HG02885 (cell line): Measurements from ENCODE around the gene BEAN1.

Experiments
- ATAC-seq: cut with Tn5 transposase; IDR thresholded peaks from one replicate; pipeline ENCODE4 v1.9.1; 2021; ENCODE audit warnings: mild to moderate bottlenecking; ENCODE audit not compliant: unreplicated experiment, poor library complexity

Gene BEAN1, protein sequence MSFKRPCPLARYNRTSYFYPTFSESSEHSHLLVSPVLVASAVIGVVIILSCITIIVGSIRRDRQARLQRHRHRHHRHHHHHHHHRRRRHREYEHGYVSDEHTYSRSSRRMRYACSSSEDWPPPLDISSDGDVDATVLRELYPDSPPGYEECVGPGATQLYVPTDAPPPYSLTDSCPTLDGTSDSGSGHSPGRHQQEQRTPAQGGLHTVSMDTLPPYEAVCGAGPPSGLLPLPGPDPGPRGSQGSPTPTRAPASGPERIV

DNA sequence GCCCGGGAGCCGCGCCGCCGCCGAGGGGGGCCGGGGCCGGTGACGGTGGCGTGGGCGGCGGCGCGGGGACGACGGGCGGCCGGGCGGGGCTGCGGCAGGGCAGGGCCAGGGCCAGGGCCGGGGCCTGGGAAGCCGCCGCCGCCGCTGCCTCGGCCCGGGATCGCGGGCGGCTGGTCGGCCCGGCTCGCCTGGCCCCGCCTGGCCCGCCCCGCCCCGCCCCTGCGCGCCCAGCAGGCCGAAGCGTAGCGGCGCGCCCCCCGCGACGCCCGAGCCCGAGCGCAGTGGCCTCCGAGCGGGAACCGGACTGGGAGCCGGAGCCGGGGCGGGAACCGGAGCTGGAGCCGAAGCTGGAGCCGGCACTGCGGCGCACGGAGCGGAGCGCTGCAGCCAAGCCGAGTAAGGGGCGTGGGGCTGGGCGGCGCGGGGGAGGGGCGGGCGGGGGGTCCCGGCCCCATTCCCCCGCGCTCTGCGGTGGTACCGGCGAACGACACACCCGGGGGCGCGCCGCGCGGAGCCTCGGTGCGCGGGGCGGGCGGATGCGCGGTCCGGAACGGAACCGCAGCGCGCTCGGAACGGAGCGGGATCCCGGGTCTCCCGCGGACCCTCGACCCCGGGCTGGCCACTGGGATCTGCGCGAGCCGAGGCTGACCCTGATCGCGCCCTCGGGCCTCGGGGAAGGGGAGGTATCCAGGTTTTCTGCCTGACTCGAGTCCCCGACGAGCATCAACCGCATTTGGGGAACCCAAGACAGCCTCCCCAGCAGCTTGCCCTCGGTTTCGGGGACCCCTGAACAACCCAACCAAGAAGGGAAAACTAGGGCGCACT is at the start of gene BEAN1:
Gene BEAN1, plus strand, starts transcription at position 260 of the 825 bp plus-strand sequence. CDS start 10,382 bp downstream, outside the sequence.
- no peak for ATAC-seq

DNA sequence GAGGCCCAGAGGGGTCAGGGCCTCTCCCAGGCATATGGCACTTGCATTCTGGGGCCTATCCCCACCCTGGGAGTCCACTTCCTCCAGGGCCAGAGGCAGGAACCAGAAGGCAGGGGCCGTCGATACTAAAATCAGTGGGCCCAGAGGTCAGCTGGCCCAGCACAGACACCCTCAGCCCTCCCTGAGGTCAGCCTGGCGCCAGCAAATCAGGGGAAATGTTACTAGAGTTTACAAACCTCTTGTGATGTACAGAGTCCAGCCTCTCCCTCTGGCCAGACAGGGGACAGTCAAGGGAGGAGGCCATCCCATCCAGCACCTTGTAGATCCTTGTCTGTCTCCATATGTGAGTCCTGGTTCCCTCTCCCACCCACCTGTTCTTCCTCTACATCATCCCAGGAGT is 49.8 kb upstream of the BEAN1 start:
- ATAC-seq: no peak

GRCh38 chr16:66378741-66379570 is 48.1 kb upstream of the BEAN1 start:
- ATAC-seq: no peak

- ATAC-seq: no peak
These were observed 47.5 kb upstream of the BEAN1 start for GRCh38 chr16:66379571-66379941.

DNA sequence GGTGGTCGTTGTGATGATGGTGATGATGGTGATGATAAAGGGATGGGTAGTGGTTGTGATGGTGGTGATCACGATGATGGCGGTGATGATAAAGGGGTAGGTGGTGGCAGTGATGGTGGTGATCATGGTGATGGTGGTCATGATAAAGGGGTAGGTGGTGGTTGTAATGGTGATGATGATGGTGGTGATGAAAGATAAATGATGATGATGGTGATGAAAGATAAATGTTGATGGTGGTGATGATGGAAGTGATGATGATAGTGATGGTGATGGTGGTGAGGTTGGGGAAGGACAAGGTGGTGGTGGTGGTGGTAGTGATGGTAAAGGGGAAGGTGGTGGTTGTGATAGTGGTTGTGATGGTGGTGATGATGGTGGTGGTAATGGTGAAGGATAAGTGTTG is 46.7 kb upstream of the BEAN1 start:
- no peak for ATAC-seq

GRCh38 chr16:66381585-66382170 is 45.4 kb upstream of the BEAN1 start:
- ATAC-seq: no peak

DNA sequence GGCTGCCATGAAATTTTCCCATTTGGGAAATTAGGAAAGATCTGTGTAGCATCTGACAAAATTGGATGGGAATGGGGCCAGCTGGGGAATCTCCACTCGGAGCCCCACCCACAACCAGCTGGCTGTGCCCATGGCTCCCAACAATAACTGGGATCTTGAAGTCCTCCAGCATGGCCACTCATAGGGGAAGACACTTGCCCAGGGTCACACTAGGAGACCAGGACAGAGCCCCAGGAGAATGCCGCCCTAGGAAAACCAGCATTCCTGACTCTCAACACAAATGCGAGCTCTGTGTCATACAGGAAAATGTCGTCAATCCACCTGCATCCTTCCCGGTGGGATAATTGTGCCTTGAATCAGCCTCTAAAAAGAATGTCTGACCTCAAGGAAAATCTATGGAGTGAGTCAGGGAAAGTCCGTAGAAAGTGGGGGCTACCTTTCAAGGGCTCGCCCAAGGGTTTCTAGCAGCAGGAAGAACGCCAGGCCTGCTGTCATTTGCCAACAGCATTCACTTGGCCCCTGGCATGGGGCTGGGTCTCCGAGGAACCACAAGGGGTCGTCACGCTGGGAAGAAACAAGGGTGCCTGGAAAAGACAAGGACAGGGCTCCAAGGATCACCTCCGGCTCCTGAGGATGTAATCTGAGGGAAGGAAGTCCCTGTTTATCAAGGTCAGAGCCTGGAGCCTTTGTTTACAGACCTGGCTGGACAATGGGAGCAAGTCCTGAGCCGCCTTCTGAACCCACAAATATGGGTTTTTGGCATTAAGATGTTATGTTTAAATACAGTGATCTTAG is 44.7 kb upstream of the BEAN1 start:
- no peak for ATAC-seq

DNA sequence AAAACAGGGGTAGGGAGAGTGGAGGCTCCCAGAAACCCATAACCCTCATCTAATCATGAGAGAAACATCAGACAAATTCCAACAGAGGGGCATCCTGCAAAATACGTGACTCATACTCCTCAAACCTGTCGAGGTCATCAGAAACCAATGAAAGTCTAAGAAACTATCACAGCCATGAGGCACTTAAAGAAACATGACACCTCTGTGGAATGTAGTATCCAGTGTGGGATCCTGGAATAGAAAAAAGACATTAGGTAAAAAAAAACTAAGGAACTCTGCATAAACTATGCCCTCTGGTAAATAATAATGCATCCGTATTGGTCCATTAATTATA is 44.2 kb upstream of the BEAN1 start:
- no peak for ATAC-seq

- ATAC-seq: no peak
These were observed 43.5 kb upstream of the BEAN1 start for GRCh38 chr16:66383551-66383950.

DNA sequence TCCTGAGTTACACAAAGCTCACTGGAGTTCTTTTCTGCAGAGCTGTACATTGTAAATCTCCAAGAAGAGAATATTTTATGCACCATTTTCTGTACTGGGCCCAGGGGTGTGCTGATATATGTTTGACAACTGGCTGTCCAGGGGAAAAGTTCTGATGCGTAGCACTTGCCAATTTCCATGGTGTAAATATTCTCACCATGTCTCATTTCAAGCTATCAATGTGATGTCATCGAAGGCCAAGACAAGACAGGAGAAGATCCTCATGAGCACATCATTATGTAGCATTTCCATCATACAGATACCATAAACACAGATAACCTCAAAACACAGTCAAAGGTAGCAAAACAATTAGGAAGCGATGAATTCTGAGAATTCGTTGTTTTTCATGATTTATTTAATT is 41.7 kb upstream of the BEAN1 start:
- no peak for ATAC-seq

DNA sequence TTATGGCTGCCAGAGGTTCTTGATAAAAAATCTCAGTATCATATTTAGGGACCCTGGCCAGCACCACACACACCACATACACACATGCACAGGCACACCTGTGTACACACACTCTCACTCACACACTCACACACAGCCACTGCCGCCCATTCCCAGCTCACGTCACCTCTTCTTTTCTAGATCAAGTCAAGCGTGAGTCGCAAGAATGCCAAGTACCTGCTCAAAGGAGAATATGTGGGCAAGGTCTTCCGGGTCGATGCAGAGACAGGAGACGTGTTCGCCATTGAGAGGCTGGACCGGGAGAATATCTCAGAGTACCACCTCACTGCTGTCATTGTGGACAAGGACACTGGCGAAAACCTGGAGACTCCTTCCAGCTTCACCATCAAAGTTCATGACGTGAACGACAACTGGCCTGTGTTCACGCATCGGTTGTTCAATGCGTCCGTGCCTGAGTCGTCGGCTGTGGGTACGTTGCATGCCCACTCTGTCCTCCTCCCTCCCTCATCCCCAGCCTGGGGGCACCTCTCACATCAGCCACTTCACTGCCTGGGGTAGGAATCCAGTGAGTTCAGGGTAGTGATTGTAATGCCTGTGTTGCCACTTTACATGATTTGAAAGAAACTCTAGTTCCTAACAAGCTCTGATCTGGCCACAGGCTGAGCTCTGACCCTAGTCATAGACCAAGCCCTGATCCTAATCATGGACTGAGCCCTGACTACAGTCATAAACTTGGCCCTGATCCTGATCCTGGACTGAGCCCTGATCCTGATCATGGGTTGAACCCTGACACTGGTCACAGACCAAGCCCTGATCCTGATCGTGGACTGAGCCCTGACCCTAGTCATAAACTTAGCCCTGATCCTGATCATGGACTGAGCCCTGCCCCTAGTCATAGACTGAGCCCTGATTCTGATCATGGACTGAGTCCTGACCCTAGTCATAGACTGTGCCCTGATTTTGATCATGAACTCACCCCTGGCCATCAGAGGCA is 40.2 kb upstream of the BEAN1 start:
- ATAC-seq: no peak

DNA sequence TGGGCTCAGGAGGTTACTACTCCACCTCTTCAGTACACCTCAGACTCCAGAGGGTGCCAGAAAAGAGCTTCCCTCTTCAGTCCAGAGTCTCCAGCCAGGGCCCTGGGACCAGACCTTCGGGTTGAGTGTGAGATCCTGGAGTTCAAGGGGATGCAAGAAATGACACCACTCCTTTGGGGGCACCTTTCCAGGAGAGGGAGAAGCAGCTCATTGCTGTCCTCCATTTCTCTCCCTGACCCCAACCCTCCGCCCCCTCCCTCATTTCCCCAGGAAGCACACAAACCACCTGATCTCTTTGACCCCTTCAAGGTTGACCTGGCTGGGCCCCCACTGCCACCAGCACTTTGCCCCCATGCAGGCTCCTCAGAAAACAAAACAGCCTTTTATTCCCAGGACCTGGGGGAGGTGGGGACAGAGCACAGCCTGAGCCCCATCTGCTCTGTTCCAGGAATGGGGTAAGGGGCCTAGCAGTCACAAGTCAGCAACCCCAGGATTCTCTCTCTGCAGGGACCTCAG is 39.2 kb upstream of the BEAN1 start:
- no peak for ATAC-seq

DNA sequence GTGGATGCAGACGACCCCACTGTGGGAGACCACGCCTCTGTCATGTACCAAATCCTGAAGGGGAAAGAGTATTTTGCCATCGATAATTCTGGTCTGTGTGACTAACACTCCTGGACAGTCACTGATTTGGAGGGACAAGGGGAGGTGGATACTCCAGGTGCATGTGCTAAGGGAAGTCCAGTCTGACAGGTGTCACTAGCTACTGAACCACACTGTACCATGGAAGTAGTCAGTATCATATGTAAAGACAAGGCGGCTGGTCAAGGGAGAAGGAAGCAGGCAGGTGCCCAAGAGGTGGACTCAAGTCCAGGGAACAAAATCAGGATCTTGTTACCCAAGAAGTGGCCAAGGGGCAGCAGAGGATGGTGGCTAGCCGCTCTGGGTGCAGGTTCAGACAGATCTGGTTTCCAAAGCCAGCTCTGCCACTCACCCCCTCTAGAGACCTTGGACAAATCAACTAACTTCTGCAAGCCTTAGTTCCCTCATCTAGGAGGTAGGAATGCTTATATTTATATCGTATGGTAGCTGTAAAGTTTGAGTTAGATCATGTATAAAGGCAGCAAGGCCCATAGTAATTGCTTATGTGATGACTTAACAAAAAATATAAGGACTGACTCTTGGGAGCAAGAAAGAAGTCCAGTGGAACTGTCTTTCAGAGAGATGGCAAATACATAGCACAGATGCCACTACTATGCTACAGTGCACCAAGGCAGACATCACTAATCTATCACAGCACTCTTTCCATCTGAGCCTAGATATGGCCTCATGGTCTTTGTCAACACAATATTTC is 38.5 kb upstream of the BEAN1 start:
- ATAC-seq: no peak

DNA sequence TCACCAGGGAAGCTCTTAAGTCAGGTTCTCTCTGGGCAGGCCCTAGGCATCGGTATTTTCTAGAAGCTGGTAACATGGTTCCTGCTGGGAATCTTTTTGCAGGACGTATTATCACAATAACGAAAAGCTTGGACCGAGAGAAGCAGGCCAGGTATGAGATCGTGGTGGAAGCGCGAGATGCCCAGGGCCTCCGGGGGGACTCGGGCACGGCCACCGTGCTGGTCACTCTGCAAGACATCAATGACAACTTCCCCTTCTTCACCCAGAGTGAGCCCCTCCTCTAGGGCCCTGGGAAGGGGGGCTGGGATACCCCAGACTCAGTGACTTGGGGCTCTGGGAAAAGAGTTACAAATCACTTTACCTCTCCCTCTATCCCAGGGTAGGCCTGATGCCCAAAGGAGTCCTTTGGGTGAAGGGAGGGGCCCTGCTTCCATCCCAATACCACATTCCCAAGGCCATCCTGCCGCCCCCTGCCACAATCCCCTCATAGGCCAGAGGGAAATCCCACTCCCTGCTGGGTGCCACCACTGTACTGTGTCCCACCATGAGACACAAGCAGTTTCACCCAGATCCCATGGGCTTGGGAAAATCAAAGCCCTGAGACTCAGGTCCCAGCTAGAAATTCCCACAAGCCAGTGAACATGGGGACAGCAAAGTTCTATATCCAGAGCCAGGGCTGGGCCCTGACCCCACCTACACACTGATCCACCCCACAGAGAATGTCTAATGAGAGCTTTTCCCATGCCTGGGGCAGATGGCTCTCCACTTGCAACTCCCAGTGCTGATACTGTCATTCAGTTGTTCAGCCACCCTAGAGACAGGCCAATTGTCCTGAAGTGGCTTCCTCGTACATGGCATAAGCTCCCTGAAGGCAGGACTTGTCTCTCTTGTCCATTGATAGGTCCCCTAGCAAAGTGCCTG is 37.6 kb upstream of the BEAN1 start:
- no peak for ATAC-seq

- ATAC-seq: no peak
These were observed 36.6 kb upstream of the BEAN1 start for GRCh38 chr16:66390346-66391108.
